Right lung (tissue), 10 donors: ENCODE data around the gene GNRHR. TPM values are rescaled to one million over a fixed set of nuclear protein-coding genes. Genes with fewer than 3 reads are reported as not detected.
"Not testable (repeated sequence)": the region's sequence is repeated elsewhere in the genome, so short reads cannot be mapped to it uniquely, and the experiment has no call there.

Experiments
- DNase-seq, 2 donors: peaks; one replicate each; pipeline ENCODE4 v3.0.0-alpha.2; 2013
- long read RNA-seq, 8 donors: transcript quantifications; one replicate each; lab custom pipeline, GENCODE V29; 2026
- polyA plus RNA-seq, 5 donors: library from polyadenylated mRNA; unstranded; fragments of 120-200 nt; gene quantifications; one replicate each; pipeline versions ENCODE4 v1.2.1 to v1.2.3, GENCODE V29; 2013; ENCODE audit warnings: inconsistent platforms in 1 of 5, low replicate concordance in 1 of 5; ENCODE audit not compliant: insufficient read length in 5 of 5, insufficient read depth in 1 of 5

GNRHR gene
- under 1 TPM; 0.57 to 0.91 (median 0.76) TPM for polyA plus RNA-seq
- long read RNA-seq, donor 1, result 0 reads
- long read RNA-seq, donor 2, result 0 reads
- long read RNA-seq, donor 3, result 0 reads
- long read RNA-seq, donor 4, result 0 reads
- long read RNA-seq, donor 5, result 0 reads
- long read RNA-seq, donor 6, result 0 reads
- long read RNA-seq, donor 7, result 0 reads
- long read RNA-seq, donor 8, result 0 reads

- no peak for DNase-seq
Observed at GRCh38 chr4:67754288-67754687, at the start of gene GNRHR. TSS of gene GNRHR (minus strand) at chr4:67754388. CDS start at chr4:67754335, 53 bp downstream.

GRCh38 chr4:67796810-67797209 lies 42.6 kb upstream of the GNRHR start:
- no peak for DNase-seq

GRCh38 chr4:67790721-67791120 lies 36.5 kb upstream of the GNRHR start:
- DNase-seq, result no peak

GRCh38 chr4:67787311-67787710 lies 33.1 kb upstream of the GNRHR start:
- DNase-seq, result peak; percentile 65 to 74

GRCh38 chr4:67785528-67785927 lies 31.3 kb upstream of the GNRHR start:
- no peak for DNase-seq

GRCh38 chr4:67779631-67780030 lies 25.4 kb upstream of the GNRHR start:
- no peak for DNase-seq

- DNase-seq, result no peak
Observed at GRCh38 chr4:67776746-67777145, 22.6 kb upstream of the GNRHR start.

GRCh38 chr4:67770422-67770821 lies 16.2 kb upstream of the GNRHR start:
- no peak for DNase-seq

- DNase-seq, result no peak
Observed at GRCh38 chr4:67765928-67766327, 11.7 kb upstream of the GNRHR start.

- DNase-seq, result no peak
Observed at GRCh38 chr4:67765401-67765800, 11.2 kb upstream of the GNRHR start.

- no peak for DNase-seq
Observed at GRCh38 chr4:67764183-67764582, 10.0 kb upstream of the GNRHR start.

- peak; percentile 12 to 16 for DNase-seq
Observed at GRCh38 chr4:67762086-67762485, 7.9 kb upstream of the GNRHR start.

- DNase-seq, result not testable (repeated sequence)
Observed at GRCh38 chr4:67756991-67757390, 2.8 kb upstream of the GNRHR start.

- DNase-seq, result no peak
Observed at GRCh38 chr4:67755974-67756373, 1.8 kb upstream of the GNRHR start.

GRCh38 chr4:67751260-67751659 lies 2.9 kb downstream of the GNRHR start:
- no peak for DNase-seq

- DNase-seq, result no peak
Observed at GRCh38 chr4:67750691-67751090, 3.5 kb downstream of the GNRHR start.

GRCh38 chr4:67749286-67749685 lies 4.9 kb downstream of the GNRHR start:
- no peak for DNase-seq

GRCh38 chr4:67746797-67747495 lies 7.2 kb downstream of the GNRHR start:
- peak in 1 of 2 donors; percentile 10 for DNase-seq

- no peak for DNase-seq
Observed at GRCh38 chr4:67744561-67745283, 9.5 kb downstream of the GNRHR start.

GRCh38 chr4:67743194-67743593 lies 11.0 kb downstream of the GNRHR start:
- DNase-seq, result no peak

- no peak for DNase-seq
Observed at GRCh38 chr4:67736262-67736661, 17.9 kb downstream of the GNRHR start.

GRCh38 chr4:67735325-67735724 lies 18.9 kb downstream of the GNRHR start:
- no peak for DNase-seq

GRCh38 chr4:67730511-67730910 lies 23.7 kb downstream of the GNRHR start:
- not testable (repeated sequence) for DNase-seq
